ENCODE measurements around the gene PREX1.
"Not testable (repeated sequence)": the region's sequence is repeated elsewhere in the genome, so short reads cannot be mapped to it uniquely, and the experiment has no call there.

- TF ChIP-seq POLR2AphosphoS5 (IDR thresholded peaks at IDR 0.05; ENCODE audit: low read depth); STAT1 (IDR thresholded peaks at IDR 0.05; ENCODE audit: unreplicated experiment); EZH2phosphoT487 (IDR thresholded peaks at IDR 0.05; ENCODE audit: unreplicated experiment); EZH2 (IDR thresholded peaks at IDR 0.05; ENCODE audit: low read depth, unreplicated experiment); NANOG (IDR thresholded peaks at IDR 0.05; ENCODE audit: borderline replicate concordance); CREB1 (CRISPR knock-in tag; IDR thresholded peaks at IDR 0.05; ENCODE audit: low read depth); ZNF331 (CRISPR knock-in tag; IDR thresholded peaks at IDR 0.05; ENCODE audit: low read depth); JUNB (IDR thresholded peaks at IDR 0.05; ENCODE audit: unreplicated experiment); ZNF114 (CRISPR knock-in tag; IDR thresholded peaks at IDR 0.05): not testable (repeated sequence)
- TF ChIP-seq, protein P1, sequence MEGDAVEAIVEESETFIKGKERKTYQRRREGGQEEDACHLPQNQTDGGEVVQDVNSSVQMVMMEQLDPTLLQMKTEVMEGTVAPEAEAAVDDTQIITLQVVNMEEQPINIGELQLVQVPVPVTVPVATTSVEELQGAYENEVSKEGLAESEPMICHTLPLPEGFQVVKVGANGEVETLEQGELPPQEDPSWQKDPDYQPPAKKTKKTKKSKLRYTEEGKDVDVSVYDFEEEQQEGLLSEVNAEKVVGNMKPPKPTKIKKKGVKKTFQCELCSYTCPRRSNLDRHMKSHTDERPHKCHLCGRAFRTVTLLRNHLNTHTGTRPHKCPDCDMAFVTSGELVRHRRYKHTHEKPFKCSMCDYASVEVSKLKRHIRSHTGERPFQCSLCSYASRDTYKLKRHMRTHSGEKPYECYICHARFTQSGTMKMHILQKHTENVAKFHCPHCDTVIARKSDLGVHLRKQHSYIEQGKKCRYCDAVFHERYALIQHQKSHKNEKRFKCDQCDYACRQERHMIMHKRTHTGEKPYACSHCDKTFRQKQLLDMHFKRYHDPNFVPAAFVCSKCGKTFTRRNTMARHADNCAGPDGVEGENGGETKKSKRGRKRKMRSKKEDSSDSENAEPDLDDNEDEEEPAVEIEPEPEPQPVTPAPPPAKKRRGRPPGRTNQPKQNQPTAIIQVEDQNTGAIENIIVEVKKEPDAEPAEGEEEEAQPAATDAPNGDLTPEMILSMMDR (conservative IDR thresholded peaks at IDR 0.05; ENCODE audit: low read depth in 2 of 2): not testable (repeated sequence)
- TF ChIP-seq, protein P2, sequence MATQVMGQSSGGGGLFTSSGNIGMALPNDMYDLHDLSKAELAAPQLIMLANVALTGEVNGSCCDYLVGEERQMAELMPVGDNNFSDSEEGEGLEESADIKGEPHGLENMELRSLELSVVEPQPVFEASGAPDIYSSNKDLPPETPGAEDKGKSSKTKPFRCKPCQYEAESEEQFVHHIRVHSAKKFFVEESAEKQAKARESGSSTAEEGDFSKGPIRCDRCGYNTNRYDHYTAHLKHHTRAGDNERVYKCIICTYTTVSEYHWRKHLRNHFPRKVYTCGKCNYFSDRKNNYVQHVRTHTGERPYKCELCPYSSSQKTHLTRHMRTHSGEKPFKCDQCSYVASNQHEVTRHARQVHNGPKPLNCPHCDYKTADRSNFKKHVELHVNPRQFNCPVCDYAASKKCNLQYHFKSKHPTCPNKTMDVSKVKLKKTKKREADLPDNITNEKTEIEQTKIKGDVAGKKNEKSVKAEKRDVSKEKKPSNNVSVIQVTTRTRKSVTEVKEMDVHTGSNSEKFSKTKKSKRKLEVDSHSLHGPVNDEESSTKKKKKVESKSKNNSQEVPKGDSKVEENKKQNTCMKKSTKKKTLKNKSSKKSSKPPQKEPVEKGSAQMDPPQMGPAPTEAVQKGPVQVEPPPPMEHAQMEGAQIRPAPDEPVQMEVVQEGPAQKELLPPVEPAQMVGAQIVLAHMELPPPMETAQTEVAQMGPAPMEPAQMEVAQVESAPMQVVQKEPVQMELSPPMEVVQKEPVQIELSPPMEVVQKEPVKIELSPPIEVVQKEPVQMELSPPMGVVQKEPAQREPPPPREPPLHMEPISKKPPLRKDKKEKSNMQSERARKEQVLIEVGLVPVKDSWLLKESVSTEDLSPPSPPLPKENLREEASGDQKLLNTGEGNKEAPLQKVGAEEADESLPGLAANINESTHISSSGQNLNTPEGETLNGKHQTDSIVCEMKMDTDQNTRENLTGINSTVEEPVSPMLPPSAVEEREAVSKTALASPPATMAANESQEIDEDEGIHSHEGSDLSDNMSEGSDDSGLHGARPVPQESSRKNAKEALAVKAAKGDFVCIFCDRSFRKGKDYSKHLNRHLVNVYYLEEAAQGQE (IDR thresholded peaks at IDR 0.05; ENCODE audit: unreplicated experiment): not testable (repeated sequence)
- TF ChIP-seq, protein P3, sequence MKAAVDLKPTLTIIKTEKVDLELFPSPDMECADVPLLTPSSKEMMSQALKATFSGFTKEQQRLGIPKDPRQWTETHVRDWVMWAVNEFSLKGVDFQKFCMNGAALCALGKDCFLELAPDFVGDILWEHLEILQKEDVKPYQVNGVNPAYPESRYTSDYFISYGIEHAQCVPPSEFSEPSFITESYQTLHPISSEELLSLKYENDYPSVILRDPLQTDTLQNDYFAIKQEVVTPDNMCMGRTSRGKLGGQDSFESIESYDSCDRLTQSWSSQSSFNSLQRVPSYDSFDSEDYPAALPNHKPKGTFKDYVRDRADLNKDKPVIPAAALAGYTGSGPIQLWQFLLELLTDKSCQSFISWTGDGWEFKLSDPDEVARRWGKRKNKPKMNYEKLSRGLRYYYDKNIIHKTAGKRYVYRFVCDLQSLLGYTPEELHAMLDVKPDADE (IDR thresholded peaks at IDR 0.05): not testable (repeated sequence)
These were observed 229.4 kb downstream of the PREX1 start for GRCh38 chr20:48598303-48598941.
